Activated CD4-positive, alpha-beta T cell treated with anti-CD3 and anti-CD28 coated beads for 1 hour (primary cell): ENCODE measurements around the gene CABCOCO1.

Experiments used
- DNase-seq: peaks from one replicate; pipeline ENCODE4 v3.0.0-alpha.2; 2020

The CABCOCO1 gene

DNA sequence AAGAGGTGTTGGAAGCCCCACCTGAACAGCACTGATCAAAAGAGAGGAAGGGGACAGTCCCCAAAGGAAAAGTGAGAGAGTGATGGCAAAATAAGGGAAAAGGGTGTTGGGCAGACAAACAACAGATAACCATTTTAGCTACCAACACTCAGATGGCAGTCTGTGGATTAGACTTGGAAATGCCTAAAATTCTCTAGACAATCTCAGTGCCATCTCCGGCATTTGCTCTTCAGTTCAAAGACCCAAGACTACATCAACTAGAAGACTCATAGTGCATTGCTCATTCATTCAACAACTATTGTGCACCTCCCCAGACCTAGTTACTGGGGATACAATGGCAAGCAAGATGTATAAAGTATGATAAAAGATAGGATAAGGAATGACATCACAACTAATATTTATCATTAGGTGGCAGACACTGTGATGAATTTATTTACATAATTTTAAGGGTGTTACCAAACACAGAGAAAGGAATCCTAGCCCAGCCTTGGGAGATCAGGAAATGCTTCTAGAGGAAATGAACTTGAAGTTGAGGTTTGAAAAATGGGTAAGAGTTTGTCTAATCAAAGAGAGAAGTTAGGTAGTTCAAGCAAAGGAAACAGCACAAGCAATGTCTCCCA is 129.5 kb downstream of the CABCOCO1 start:
- no peak for DNase-seq

DNA sequence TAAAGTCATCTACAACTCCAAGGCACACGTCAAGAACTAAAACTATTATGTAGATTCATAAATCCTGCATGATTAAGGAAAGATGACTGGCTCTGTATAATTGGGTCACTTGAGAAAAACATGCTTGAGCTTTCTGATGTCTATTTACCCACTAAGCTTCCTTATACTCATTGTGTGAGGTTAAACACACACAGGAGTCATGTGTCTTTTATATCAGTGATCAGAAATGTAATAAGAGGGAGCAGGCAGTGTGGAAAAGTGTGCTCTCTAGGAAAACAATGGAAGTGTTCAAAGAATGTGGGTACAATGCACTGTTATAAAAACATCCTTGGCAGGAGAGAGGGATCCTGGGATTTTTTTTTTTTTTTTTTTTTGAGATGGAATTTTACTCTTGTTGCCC is 130.2 kb downstream of the CABCOCO1 start:
- no peak for DNase-seq

DNA sequence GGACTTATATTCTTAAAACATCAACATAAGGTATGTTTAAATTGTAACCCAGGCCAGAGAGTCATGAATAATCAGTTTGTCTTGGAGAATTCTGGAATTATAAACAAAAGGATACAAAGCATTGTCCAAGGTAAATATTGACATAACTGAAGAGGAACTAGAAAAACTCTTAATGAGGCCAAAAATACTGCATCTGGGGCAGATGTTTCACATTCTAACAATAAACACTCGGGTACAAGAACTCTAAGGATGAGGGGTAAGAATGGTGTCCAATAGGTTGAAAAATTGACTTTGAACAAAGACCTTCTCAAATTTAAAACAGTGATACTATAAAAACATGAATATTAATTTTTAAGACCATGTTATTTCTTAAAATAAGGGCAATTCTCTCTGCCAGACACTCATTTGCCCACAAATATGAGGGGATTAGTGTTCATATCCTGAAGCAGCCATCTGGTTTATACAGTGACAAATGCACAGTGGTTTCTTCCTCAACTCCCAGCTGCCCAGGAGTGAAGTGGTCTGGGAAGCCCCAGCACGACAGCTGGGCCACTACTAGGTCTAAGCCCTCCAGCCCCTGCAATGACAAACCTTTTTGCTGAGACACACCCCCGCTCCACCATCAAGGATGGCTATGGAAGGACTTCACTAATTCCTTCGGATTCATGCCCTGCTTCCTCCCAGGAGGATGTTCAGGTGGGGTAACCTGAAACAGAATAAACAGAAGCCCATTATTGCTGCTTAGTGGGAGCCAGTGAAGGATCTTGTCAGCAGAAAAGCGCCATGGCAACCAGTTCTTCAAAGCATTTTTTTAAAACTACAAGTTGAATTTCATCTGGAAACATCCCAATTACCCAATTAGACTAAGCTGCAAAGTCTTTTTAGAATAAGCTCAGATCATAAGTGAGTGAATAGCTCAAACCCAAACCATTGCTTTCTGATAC is 131.3 kb downstream of the CABCOCO1 start:
- no peak for DNase-seq

DNA sequence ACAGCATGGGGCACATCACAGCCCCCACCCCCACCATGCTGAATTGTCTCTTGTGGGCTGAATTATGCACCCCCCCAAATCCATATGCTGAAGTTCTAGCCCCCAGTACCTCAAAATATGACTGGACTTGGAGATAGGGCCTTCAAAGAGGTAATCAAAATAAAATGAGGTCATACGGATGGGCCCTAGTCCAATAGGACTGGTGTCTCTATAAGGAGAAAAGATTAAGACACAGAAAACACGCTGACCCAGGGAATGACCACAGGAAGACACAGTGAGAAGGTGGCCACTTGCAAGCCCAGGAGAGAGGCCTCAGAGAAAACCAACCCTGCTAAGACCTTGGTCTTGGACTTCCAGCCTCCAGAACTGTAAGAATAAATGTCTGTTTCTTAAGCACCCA is 132.4 kb downstream of the CABCOCO1 start:
- DNase-seq = no peak

DNA sequence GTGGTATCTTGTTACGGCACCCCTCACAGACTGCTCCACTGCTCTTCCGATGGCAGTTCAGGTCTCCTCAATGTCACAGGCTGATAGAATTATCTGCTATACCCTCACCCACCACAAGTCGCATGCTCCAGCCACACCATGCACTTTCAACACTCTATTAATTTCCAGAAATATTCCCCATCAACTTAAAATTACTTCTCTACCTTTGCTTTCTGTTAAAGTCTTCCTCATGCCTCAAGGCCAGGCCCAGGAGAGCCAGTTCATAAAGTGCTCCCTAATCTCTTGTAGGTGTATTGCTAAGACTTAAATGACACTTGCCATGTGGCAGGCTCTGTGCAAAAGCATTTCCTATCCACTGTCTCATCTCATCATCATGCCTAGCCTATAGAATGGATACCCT is 132.8 kb downstream of the CABCOCO1 start:
- no peak for DNase-seq

DNA sequence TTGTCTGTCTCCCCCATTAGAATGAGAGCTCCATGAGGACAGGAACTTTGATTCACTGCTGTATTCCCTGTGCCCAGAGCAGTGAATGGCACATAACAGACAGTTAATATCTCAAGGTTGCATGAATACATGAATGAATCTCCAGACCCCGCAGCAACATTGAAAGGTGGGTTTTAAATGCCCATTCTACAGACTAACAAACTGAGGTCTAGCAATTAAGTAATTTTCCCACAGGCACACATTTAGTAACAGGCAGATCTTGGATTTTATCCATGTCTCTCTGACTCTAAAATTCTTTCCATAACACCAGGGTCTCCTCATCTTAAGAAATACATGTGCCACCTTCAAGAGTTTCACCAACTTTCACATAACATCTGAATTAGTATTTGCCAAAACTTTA is 134.1 kb downstream of the CABCOCO1 start:
- DNase-seq = no peak

DNA sequence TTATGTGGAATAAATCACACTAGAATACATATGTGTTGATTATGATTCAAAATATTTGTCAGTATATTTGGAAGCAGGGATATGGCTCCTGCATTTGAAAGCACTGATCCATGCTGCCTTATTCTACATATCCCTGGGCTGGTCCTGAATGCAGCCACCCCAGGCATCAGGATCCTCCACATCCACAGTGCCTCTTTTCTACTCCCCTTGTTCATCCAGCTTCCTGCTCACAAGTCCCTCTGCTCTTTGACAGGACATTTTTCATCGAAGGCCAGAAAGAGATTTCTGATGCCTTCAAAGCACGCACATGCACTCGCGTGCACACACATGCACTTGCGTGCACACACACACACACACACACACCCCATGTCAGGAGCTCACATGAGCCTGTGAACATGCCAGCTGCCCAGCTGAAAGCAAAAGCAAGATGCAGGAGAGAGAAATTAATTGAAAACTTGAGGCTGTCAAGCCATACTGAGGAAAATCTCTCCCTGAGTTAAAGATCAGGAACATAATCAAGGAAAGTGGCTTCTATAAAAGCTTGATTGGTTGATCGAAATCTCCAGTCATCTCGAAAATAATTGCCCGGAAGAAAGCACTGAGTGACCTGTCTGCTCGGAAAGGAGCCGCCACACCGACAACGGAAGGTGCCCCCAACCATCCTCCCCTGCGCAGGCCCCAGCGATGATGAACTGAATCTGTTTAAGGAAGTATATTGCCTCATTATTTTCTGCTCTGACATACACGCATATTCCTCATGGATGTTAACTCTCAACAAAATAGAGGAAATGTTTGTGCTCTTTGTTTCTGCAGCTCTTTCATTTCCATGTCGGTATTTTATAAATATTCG is 134.8 kb downstream of the CABCOCO1 start:
- no peak for DNase-seq

DNA sequence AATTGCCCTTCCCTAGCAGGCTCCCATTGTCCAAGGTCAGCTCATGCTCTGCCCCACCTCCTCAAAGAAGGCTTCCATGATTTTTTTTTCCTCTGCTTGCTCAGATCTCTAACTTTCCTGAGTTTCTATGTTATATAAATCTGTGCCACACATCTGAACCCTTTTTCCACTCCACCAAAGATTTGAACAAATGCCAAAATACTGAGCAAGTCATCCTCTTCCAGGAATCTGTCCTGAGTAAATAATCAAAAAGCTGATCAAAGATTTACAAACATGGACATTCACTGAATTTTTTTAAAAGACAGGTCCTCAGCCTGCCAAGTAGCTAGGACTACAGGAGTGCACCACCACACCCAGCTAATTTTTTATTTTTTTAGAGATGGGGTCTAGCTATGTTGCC is 136.0 kb downstream of the CABCOCO1 start:
- no peak for DNase-seq

DNA sequence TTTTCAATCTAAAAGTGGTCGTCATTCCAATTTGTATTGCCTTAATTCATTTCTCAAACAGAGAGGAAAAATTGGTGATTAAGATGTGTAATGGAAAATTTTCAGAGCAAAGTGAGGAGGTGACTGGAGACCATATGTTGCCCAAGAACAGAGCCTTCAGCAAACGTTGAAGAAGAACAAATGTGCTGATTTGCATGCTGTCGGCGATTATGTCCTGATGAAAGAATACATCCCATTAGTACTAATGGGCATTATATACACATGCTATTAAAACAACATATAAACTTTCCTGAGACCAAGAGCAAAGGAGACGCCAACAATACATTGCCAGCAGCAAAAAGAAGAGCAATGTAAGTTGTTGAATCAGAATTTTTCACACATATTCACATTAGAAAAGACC is 138.8 kb downstream of the CABCOCO1 start:
- DNase-seq = no peak

DNA sequence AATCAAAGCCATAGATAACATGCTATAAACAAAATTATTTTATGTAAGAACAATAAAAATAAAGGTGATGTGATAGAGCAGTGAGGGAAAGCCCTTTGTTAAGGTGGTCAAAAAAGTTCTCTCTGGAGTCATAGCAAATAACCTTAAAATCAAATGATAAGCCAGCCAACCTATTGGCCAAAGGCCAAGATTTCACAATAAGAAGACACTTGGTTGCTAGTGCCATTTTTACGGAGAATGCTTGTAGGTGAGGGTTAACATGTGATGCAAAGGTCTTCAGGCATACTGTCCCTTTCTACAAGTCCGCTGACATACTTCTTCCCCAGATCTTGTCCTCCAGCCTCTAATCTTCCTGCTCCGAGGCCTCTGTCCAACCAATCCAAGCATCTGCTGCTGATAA is 140.5 kb downstream of the CABCOCO1 start:
- no peak for DNase-seq

DNA sequence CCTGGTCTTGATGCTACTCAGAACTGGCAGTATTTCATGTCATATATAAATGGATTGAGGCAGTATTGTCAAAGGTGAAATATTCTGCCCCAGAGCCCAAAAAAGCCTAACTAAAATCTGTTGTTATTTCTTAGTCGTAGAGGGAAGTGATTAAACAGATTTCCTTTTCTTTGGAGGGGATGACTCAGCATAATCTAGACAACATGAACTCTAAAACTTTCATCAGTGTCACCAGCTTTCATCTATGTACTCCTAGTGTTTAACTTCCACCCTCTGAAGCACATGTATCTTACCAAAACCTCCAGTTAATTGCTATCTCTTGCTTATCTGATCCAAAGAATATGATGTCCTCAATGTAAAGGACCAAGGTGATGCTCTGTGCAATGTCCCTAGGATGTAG is 141.7 kb downstream of the CABCOCO1 start:
- no peak for DNase-seq

DNA sequence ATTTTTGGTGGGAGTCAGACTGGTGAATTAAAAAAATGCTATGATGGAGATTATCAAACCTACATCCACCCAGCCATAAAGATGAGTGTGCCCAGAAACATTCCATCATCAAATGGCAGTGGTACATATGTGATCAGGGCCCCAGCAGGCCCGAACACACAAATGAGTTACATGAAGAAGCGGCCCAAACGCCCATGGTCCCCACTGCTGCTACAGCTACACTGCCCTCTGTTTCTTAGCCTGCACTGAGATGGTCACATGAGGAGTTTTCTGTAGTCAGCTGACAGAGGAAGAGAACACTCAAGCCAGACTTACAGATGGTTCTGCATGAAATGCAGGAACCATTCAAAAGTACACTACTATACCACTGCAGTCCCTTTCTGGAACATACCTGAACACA is 142.4 kb downstream of the CABCOCO1 start:
- DNase-seq = no peak

DNA sequence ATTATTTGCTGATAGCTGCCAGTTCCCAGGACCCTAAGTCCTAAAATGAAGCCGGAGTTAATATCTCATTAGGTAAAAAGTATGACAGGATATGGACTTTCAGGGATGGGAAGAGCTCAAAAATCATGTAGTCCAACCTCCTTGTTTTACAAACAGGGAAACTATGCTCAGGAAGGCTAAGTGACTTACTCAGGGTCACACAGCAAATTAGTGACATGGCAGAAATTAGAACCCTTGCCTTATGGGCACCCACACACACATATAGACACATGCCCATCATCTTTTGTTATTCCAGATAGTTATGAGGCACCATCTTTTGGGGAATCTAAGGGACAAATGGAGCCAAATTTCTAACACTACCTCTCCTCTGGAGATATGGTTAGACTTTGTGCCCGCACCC is 147.5 kb downstream of the CABCOCO1 start:
- no peak for DNase-seq

DNA sequence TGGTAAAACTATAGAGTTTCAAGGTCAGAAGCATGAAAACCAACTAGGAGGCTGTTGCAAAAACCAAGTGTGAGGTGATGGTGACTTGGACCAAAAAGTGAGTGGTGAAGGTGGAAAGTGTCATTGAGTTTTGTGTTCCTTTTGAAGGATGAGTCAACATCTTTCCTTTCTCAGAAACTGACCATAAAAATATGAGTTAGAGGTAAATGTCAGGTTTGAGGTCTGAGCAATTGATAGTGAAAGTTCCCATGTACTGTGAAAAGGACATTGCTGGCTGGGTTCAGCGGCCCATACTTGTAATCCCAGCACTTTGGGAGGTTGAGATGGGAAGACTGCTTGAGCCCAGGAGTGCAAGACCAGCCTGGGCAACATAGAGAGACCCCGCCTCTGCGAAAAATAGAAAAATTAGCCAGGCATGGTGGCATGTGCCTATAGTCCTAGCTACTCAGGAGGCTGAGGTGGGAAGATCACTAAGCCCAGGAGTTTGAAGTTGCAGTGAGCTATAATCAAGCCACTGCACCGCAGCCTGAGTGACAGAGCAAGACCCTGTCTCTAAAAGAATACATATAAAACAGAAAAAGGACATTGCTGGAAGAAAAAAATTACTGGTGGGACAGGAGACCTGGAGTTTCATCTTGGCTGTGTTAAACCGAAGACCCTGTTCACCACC is 149.5 kb downstream of the CABCOCO1 start:
- no peak for DNase-seq

DNA sequence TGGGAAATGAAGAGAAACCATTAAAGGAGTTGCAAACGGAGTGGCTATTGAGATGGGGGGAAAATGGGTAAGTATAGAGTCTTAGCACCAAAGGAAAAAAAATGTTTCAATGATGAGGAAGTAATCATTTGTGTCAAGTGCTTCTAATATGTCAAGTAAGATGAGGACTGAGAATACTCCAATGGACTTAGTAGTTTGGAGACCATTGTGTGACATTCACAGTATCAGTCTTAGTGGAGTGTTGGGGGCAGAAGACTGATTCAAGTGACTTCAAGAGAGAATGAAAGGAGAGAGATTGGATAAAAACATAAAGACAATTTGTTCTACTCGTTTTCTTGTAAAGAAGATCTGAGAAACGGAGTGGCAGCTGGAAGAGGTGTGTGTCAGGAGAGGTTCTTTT is 150.2 kb downstream of the CABCOCO1 start:
- DNase-seq = no peak

DNA sequence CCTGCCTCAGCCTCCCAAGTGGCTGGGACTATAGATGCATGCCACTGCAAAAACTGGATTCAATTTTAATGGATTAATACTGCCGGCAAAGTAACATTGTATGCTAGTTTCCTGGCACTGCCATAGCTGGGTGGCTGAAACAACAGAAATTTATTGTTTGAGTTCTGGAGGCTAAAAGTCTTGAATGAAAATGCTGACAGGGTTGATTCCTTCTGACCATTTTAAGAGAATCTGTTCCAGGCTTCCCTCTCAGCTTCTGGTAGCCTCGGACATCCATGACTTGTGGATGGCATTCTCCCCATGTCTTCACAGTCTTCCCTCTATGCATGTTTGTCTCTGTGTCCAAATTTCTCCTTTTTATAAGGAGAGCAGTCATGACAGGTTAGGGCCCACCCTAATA is 151.4 kb downstream of the CABCOCO1 start:
- no peak for DNase-seq

DNA sequence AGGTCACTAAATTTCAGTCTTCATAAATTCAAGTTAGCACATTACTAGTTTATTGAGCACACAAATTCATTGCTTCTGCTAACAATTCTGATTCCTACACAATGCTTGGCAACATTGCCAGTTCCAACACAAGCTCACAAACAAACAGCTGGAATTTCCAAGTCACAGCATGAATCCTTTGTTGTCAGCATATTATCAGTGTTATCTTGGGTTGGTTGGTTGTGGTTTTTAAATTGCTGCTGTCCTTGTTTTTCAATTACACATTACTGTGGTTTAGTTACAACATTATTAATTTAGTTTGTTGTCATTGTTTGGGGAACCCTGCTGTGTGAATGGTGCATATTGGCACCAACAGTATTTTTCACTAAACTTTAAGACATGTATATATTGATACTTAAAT is 152.8 kb downstream of the CABCOCO1 start:
- DNase-seq = no peak
